Hepatocyte (in vitro differentiated cells): Measurements from ENCODE around the gene UNC5CL.
A peak's percentile ranks its signal among the peaks of the same experiment; 100 is the strongest.
"Not testable (repeated sequence)": the region's sequence is repeated elsewhere in the genome, so short reads cannot be mapped to it uniquely, and the experiment has no call there.

Experiments used
- CTCF ChIP-seq: fragments of 200-600 bp; sonication (generic); IDR thresholded peaks from 2 replicates; pipeline ENCODE4 v1.5.1; 2016; ENCODE audit warnings: antibody characterized with exemption, mild to moderate bottlenecking; ENCODE audit not compliant: poor library complexity
- EZH2 ChIP-seq: fragments of 200-600 bp; sonication (generic); IDR thresholded peaks from 2 replicates; pipeline ENCODE4 v1.6.1; 2016; ENCODE audit warnings: antibody characterized with exemption, mild to moderate bottlenecking, borderline replicate concordance
- EZH2phosphoT487 ChIP-seq: fragments of 200-600 bp; sonication (generic); IDR thresholded peaks from one replicate; pipeline ENCODE4 v1.6.1; 2018; ENCODE audit warnings: antibody characterized with exemption, mild to moderate bottlenecking, low read depth, moderate library complexity; ENCODE audit not compliant: unreplicated experiment, severe bottlenecking

GRCh38 chr6:41006217-41006616, 32.8 kb downstream of the UNC5CL start:
- peak; percentile 60 for TF ChIP-seq CTCF
- not testable (repeated sequence) for TF ChIP-seq EZH2phosphoT487, EZH2
